ENCODE data around the gene ZNF628.

Gene ZNF628

DNA sequence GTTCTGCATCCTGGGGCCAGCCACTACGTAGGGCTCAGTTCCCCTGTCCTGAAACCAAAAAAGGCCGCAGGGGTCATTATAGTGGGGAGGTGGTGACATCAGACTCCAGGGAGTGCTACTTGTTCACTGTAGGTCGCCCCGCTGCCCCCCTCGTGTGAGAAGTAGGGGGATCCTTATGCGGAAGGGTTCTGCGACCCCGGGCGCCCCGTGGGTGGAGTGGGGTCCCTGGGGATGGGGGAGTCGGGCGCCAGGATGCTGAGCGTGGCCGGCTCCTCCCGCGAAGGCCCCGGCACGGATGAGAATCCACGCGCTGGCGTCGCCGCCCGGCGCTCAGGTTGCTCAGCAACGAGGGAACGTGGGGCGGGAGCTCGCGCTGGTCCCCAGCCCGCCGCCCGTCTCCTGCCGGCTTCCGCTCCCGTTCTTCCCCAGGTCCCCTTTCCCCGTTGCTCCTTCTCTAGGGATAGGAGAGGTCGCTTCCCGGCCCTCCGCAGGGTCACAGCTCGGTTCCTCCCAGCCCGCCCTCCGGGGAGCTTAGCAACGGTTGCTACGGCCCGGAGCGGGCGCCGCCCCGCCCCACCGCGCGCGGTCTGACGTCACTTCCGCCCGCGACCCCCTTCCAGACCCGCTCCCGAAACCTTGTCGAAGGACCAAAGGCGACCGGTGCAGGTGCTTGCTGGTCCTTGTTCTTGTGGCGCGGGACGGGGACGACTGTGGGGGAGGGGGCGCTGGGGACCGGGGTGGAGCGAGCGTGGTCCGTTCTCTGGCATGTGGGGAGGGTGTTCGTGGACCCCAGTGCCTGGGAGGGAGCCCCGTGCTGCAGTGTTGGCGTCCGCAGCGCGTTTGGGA, 8.4 kb downstream of the ZNF628 start, which contains the start of gene NAT14:
Gene NAT14, plus strand, starts transcription at position 596 of the 846 bp plus-strand sequence. CDS start 521 bp downstream, outside the sequence.
- H3K4me3 ChIP-seq (ENCODE audit: low read depth, low read length) = peak within 1 kb of the TSS; percentile 70
- no peak for DNase-seq (ENCODE audit: low read depth)
- TF ChIP-seq, protein P1, sequence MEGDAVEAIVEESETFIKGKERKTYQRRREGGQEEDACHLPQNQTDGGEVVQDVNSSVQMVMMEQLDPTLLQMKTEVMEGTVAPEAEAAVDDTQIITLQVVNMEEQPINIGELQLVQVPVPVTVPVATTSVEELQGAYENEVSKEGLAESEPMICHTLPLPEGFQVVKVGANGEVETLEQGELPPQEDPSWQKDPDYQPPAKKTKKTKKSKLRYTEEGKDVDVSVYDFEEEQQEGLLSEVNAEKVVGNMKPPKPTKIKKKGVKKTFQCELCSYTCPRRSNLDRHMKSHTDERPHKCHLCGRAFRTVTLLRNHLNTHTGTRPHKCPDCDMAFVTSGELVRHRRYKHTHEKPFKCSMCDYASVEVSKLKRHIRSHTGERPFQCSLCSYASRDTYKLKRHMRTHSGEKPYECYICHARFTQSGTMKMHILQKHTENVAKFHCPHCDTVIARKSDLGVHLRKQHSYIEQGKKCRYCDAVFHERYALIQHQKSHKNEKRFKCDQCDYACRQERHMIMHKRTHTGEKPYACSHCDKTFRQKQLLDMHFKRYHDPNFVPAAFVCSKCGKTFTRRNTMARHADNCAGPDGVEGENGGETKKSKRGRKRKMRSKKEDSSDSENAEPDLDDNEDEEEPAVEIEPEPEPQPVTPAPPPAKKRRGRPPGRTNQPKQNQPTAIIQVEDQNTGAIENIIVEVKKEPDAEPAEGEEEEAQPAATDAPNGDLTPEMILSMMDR (IDR thresholded peaks at IDR 0.05; ENCODE audit: low read depth, low read length, missing control alignments) = no peak

DNA sequence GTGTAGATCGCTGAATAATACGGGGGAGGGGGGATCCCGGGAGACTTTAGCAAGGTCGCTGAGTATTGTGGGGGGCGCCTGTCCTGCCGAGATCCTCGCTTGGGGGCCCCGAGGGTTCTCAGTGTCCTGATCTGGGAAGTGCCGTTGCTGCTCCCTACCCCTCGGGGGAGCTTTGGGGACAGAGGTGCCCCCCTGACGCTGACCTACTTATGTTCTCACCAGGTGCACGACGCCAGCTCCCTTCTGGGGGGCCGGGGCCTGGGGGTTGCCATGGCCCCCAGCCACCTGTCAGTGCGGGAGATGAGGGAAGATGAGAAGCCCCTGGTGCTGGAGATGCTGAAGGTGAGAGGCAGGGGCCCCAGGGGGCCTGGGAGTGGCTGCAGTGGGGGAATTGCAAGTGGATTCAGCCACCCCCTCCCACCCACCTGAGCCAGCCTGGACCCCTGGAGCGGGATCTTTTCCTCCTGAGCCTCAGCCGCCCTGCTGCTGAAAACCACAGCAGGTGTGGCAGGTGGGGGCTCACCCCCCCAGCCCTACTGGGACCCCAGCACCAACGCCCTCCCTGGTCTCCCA, 9.1 kb downstream of the ZNF628 start:
- TF ChIP-seq, protein P1 (IDR thresholded peaks at IDR 0.05; ENCODE audit: low read depth, low read length, missing control alignments) = no peak
- peak overlapping the region; percentile 70 for H3K4me3 ChIP-seq (ENCODE audit: low read depth, low read length)
- no peak for DNase-seq (ENCODE audit: low read depth)

GRCh38 chr19:55486043-55486970, 9.9 kb downstream of the ZNF628 start:
- TF ChIP-seq, protein P1 (IDR thresholded peaks at IDR 0.05; ENCODE audit: low read depth, low read length, missing control alignments) = no peak
- H3K4me3 ChIP-seq (ENCODE audit: low read depth, low read length) = no peak overlapping the region
- no peak for DNase-seq (ENCODE audit: low read depth)

DNA sequence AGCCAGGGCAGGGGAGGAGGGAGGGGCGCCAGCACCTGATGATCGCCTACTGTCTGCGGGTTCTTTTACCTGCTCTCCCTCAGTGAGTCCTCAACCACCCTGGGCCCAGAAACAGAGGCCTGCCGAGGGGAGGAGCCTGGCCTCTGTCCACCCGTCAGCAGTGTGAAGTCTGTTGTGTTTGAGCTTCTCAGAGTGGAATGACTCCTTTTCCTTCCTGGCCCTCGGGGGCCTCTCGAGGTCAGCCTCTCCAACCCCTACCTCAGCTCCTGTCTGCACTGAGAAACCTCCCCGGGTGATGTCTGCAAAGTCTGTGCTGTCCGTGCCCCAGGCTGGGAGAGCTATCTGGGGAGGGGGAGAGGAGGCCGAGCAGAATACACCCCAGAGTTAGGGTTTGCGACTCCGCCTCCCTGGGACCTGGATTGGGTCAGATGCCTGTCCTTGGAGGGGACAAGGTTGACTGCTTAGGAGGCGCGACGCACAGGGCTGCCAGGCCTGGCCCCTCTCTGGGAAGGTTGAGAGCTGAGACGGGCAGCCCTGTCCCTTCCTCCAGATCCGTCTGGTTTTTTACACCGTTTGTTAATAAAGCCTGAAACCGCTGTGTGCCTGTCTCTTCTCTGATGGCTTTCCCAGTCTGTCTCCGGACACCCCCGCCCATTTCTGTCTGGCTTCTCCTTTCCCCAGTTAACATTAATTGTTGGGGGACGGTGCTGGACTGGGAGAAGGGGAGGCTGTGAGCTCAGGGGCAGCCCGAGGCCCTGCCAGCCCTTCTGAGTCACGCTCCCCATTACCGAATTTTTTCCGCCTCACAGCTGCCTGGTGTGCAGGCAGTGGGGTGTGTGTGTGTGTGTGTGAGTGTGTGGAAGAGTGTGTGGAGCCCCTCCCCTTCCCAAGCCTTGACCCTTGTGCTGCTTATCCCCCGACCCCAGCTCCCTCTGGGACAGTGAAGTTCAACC, 10.8 kb downstream of the ZNF628 start:
- no peak for DNase-seq (ENCODE audit: low read depth)
- no peak overlapping the region for H3K4me3 ChIP-seq (ENCODE audit: low read depth, low read length)
- TF ChIP-seq, protein P1 (IDR thresholded peaks at IDR 0.05; ENCODE audit: low read depth, low read length, missing control alignments) = no peak

DNA sequence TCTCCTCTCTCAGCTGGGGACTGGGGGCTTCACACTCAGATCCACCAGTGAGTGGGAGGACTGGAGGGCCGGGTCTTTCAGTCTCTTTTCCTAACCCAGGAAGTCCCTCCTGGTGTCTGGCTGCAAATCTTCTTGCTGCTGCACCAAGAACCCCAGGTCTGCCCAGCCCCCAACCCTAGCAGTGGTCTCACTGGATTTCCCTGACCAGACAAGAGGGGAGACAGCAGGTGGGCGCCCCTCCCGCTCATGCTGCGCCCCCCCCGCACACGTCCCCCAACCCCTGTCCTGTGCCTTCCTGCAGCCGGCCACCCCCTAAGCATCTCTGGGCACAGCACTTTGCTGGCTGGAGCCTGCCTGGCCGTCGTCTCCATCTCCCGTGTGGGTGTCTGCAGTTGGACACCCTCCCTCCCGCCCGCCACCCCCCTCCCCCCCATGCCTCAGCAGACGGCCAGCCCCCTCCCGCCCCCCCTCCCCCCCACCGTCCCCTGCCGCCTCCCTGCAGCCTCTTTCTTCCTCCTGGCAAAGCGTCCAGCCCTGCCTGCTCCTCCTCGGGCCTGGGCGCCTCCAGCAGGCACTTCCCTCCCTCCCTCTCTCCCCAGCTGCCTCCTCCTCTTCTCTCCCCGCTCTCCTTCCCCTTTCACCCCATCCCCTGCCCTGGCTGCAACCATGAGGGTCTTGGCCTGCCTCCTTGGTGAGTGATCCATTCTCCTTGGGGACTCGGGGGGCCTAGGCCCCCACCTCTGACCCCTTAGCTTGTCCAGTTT, 11.7 kb downstream of the ZNF628 start, which contains the start of gene SSC5D:
Gene SSC5D, plus strand, starts transcription at position 513 of the 764 bp plus-strand sequence. Its CDS starts 154 bp downstream, at position 667.
- no peak for DNase-seq (ENCODE audit: low read depth)
- no peak within 1 kb of the TSS for H3K4me3 ChIP-seq (ENCODE audit: low read depth, low read length)
- TF ChIP-seq, protein P1 (IDR thresholded peaks at IDR 0.05; ENCODE audit: low read depth, low read length, missing control alignments) = no peak

Data from GM12864 (cell line).